ENCODE measurements around the gene INAVA.

Gene INAVA

GRCh38 chr1:200899451-200899915 lies 4.8 kb downstream of the INAVA start:
- no peak for TF ChIP-seq CTCF (IDR thresholded peaks at IDR 0.05; ENCODE audit: low read depth, low read length)
- no peak for DNase-seq (ENCODE audit: extremely low read depth, low read depth)

- no peak for TF ChIP-seq CTCF (IDR thresholded peaks at IDR 0.05; ENCODE audit: low read depth, low read length)
- no peak for DNase-seq (ENCODE audit: extremely low read depth, low read depth)
Measured at GRCh38 chr1:200899954-200900867, 5.5 kb downstream of the INAVA start.

- no peak for DNase-seq (ENCODE audit: extremely low read depth, low read depth)
- no peak for TF ChIP-seq CTCF (IDR thresholded peaks at IDR 0.05; ENCODE audit: low read depth, low read length)
Measured at GRCh38 chr1:200900877-200901276, 6.2 kb downstream of the INAVA start.

- no peak for TF ChIP-seq CTCF (IDR thresholded peaks at IDR 0.05; ENCODE audit: low read depth, low read length)
- DNase-seq (ENCODE audit: extremely low read depth, low read depth): no peak
Measured at GRCh38 chr1:200901350-200901749, 6.7 kb downstream of the INAVA start.

- no peak for DNase-seq (ENCODE audit: extremely low read depth, low read depth)
- no peak for TF ChIP-seq CTCF (IDR thresholded peaks at IDR 0.05; ENCODE audit: low read depth, low read length)
Measured at GRCh38 chr1:200901796-200902444, 7.2 kb downstream of the INAVA start.

- no peak for TF ChIP-seq CTCF (IDR thresholded peaks at IDR 0.05; ENCODE audit: low read depth, low read length)
- no peak for DNase-seq (ENCODE audit: extremely low read depth, low read depth)
Measured at GRCh38 chr1:200903793-200904192, 9.1 kb downstream of the INAVA start.

GRCh38 chr1:200904772-200905171 lies 10.1 kb downstream of the INAVA start:
- DNase-seq (ENCODE audit: extremely low read depth, low read depth): no peak
- TF ChIP-seq CTCF (IDR thresholded peaks at IDR 0.05; ENCODE audit: low read depth, low read length): no peak
